ENCODE data around the gene MCM10.

DNA sequence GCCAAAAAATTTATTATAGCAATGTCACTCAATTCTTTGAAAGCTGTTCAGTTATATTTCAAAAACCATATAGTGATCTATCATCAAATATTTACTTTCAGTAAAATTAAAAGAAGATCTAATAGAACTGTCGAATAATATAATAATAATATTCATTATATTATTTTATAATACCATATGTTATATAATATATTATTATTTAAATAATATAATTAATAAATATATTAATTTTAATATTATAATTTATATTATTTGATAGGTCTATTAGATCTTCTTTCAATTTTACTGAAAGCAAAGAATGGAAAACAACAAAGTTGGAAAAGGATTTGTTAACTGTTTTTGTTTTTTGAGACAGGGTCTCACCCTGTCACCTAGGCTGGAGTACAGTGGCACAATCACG is 95.3 kb downstream of the MCM10 start:
- TF ChIP-seq GTF2F1 (IDR thresholded peaks at IDR 0.05; ENCODE audit: borderline replicate concordance, low read depth, low read length) (no peak), SUZ12 (IDR thresholded peaks at IDR 0.05; ENCODE audit: low read length) (no peak), JUND (IDR thresholded peaks at IDR 0.05; ENCODE audit: low read length) (no peak), EZH2 (IDR thresholded peaks at IDR 0.05; ENCODE audit: low read depth, low read length, severe bottlenecking) (no peak), CTCF (IDR thresholded peaks at IDR 0.05; ENCODE audit: control extremely low read depth in 1 of 3, insufficient read depth in 1 of 3, low read depth in 1 of 3, low read length in 3 of 3) (no peak), NRF1 (IDR thresholded peaks at IDR 0.05; ENCODE audit: low read depth, low read length) (no peak), POLR2A (IDR thresholded peaks at IDR 0.05; ENCODE audit: control extremely low read depth in 1 of 2, low read depth in 2 of 2, low read length in 2 of 2) (no peak), TEAD4 (IDR thresholded peaks at IDR 0.05; ENCODE audit: low read depth, low read length) (no peak)

Data from H1 (cell line).